Thoracic aorta (tissue), 2 donors: ENCODE measurements around the gene CREB3. TPM values are rescaled to one million over a fixed set of nuclear protein-coding genes. Genes with fewer than 3 reads are reported as not detected.

Experiments used
- ATAC-seq: fragments of 150-250 bp; one replicate; pipeline ENCODE4 v1.8.0; 2017; ENCODE audit warnings: low read depth; ENCODE audit not compliant: insufficient number of reproducible peaks, low FRiP score
- DNase-seq: peaks from one replicate; pipeline ENCODE4 v3.0.0-alpha.2; 2020; ENCODE audit warnings: low spot score
- H3K27ac ChIP-seq, 2 donors: fragments of 200-600 bp; sonication (generic); 1 replicate in 1 of 2; 2 replicates in 1 of 2; pipeline ENCODE4 v1.5.1; 2016; ENCODE audit warnings: mild to moderate bottlenecking in 2 of 2, moderate library complexity in 2 of 2
- H3K27me3 ChIP-seq: fragments of 200-600 bp; sonication (generic); replicated peaks from 2 replicates; pipeline ENCODE4 v1.6.0; 2016; ENCODE audit warnings: mild to moderate bottlenecking; ENCODE audit not compliant: insufficient read depth
- H3K36me3 ChIP-seq: fragments of 200-600 bp; sonication (generic); one replicate; pipeline ENCODE4 v1.5.1; 2016
- H3K4me1 ChIP-seq, 2 donors: fragments of 200-600 bp; sonication (generic); 1 replicate in 1 of 2; 2 replicates in 1 of 2; pipeline versions ENCODE4 v1.5.1 to v1.6.0; 2016; ENCODE audit warnings: low read depth in 2 of 2, mild to moderate bottlenecking in 1 of 2; ENCODE audit not compliant: control insufficient read depth in 1 of 2
- H3K4me3 ChIP-seq: fragments of 200-600 bp; sonication (generic); 2 replicates; pipeline ENCODE4 v1.5.1; 2016; ENCODE audit warnings: mild to moderate bottlenecking
- H3K9me3 ChIP-seq: fragments of 200-600 bp; sonication (generic); 2 replicates; pipeline ENCODE4 v1.5.1; 2016
- total RNA-seq, 2 donors: library from RNA; depleted of rRNA; stranded (reverse); fragments of >200 nt; gene quantifications; one replicate each; pipeline versions ENCODE4 v1.1.0 to v1.2.3, GENCODE V29; 2016
- TF ChIP-seq, protein P1 (sequence below): fragments of 200-600 bp; sonication (generic); IDR thresholded peaks from one replicate; pipeline ENCODE4 v1.5.1; 2019; ENCODE audit warnings: antibody characterized with exemption

CREB3 gene
- total RNA-seq, 2 donors from 2014 or later, result 46.0 to 62.4 TPM

DNA sequence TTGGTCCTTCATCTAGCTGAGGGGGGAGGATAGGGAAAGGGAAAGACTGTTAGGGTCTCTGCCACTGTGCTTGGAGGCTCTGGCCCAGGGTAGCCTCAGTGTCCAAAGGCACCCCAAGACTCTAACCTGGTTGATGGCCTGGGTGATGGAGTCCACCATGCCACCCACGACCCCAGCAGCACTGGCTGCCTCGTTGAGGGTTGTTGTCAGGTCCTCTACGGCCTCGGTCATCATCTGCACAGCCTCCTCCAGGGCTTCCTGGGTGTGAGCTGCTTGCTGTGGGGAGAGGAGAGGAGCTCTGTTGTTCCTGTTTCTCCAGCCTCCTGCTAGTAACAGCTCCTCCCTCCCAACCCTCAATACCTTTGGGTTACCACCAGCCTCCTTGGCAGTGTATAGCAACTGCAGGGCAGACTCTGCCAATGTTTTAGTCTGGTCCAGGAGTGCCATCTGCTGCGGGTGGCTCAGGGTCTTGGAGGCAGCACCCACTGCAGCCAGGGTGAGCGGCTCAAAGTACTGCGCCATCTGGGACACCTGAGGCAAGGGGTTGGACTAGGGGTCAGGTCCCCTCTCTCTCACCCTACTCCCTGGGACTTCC lies 26.5 kb upstream of the CREB3 start:
- Histone ChIP-seq H3K36me3 (peaks cover 92% of the 10 kb centered on the region), H3K27ac (peak overlapping the region in 1 of 2 donors; percentile 34), H3K4me1 (no peaks in the 10 kb centered on the region)

DNA sequence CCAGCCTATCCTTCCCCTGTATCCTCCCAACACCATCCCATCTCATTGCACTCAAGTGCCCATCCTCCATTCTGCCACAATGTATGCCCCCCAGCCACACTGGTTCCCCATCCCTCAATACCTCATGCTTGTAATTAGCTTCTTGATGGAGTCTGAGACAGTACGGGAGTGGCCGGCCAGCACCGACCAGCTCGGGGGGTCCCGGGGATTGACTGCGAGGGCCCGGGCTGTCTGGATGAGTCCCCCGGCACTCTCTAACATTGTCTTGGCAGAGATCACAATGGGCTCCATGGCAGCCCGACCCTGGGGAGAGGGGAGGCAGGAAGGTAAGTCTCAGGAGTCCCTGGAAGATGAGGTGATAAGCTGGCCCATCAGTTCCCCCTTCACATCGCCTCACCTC lies 25.5 kb upstream of the CREB3 start:
- H3K4me3 ChIP-seq, result no peak overlapping the region
- ATAC-seq (no peak), DNase-seq (no peak)
- peak overlapping the region; percentile 34 to 42 for H3K27ac ChIP-seq
- H3K36me3 ChIP-seq, result peaks cover 92% of the 10 kb centered on the region
- no peaks in the 10 kb centered on the region for H3K27me3 ChIP-seq
- H3K4me1 ChIP-seq, result no peaks in the 10 kb centered on the region
- no peaks in the 10 kb centered on the region for H3K9me3 ChIP-seq
- TF ChIP-seq, protein P1, sequence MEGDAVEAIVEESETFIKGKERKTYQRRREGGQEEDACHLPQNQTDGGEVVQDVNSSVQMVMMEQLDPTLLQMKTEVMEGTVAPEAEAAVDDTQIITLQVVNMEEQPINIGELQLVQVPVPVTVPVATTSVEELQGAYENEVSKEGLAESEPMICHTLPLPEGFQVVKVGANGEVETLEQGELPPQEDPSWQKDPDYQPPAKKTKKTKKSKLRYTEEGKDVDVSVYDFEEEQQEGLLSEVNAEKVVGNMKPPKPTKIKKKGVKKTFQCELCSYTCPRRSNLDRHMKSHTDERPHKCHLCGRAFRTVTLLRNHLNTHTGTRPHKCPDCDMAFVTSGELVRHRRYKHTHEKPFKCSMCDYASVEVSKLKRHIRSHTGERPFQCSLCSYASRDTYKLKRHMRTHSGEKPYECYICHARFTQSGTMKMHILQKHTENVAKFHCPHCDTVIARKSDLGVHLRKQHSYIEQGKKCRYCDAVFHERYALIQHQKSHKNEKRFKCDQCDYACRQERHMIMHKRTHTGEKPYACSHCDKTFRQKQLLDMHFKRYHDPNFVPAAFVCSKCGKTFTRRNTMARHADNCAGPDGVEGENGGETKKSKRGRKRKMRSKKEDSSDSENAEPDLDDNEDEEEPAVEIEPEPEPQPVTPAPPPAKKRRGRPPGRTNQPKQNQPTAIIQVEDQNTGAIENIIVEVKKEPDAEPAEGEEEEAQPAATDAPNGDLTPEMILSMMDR, result no peak

More for the DNA sequence above, 26.5 kb upstream of the CREB3 start:
- TF ChIP-seq, protein P1, result no peak
- H3K27me3 ChIP-seq, result no peaks in the 10 kb centered on the region
- no peak overlapping the region for H3K4me3 ChIP-seq
- ATAC-seq, result no peak
- no peaks in the 10 kb centered on the region for H3K9me3 ChIP-seq
- no peak for DNase-seq

DNA sequence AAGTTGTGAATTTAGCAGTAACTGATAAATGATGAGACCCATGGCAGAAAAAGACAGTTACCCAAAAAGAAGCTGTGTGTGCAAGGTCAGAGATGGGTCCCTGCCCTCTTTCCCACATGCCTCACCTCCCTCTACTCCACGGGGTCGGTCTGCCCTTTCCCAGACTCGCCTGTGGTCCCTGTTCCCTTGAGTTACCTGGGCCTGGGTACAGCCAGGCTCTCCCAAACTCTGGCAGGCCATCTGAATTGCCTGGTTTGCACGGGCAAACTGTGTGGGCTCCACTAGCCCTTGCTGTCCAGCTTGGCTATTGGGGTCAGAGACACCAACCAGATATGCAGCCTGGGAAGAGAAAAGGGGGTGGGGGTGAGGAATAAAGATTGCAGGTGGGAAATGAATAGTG lies 24.3 kb upstream of the CREB3 start:
- Histone ChIP-seq H3K36me3 (peaks cover 92% of the 10 kb centered on the region), H3K9me3 (no peaks in the 10 kb centered on the region), H3K4me3 (no peak overlapping the region), H3K4me1 (no peaks in the 10 kb centered on the region), H3K27me3 (no peaks in the 10 kb centered on the region), H3K27ac (peak overlapping the region; percentile 34 to 42)
- DNase-seq (no peak), ATAC-seq (no peak)
- TF ChIP-seq, protein P1, result no peak

DNA sequence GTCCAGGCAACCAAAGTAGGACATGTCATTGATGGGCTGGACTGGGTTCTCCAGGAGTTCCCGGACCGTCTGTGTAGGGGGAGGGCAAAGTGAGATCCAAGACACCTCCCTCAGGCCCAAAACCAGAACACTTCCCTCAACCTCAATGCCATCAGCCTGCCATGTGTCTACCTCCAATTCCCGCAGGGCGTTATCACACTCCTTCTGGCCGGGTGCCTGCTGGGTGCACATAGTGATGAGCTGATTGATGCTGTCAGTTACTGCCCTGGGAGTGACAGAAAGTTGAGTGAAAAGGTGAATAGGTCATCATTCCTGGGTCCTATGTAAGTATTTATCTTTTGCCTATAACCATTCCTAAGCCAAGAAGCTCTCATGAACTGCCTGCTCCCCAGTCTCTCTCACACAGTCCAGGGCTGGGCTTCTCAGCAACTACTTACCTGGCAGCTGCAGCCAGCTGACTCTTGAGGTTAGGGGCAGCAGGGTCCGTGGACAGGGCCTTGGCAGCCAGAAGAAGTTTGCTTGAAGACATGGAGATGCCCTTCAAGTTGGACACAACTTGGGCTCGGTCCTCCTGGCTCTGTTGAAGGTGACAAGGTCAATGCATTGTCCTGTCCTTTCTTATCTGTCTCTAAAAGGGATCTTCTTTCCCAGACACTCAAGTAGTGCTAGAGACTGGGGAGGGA lies 21.5 kb upstream of the CREB3 start:
- TF ChIP-seq, protein P1, result no peak
- peak overlapping the region; percentile 10 to 19 for H3K27ac ChIP-seq
- no peaks in the 10 kb centered on the region for H3K9me3 ChIP-seq
- no peaks in the 10 kb centered on the region for H3K27me3 ChIP-seq
- H3K4me1 ChIP-seq, result peaks cover 0 to 2% of the 10 kb centered on the region in 2 donors
- DNase-seq (no peak), ATAC-seq (no peak)
- no peak overlapping the region for H3K4me3 ChIP-seq
- H3K36me3 ChIP-seq, result peaks cover 91% of the 10 kb centered on the region

DNA sequence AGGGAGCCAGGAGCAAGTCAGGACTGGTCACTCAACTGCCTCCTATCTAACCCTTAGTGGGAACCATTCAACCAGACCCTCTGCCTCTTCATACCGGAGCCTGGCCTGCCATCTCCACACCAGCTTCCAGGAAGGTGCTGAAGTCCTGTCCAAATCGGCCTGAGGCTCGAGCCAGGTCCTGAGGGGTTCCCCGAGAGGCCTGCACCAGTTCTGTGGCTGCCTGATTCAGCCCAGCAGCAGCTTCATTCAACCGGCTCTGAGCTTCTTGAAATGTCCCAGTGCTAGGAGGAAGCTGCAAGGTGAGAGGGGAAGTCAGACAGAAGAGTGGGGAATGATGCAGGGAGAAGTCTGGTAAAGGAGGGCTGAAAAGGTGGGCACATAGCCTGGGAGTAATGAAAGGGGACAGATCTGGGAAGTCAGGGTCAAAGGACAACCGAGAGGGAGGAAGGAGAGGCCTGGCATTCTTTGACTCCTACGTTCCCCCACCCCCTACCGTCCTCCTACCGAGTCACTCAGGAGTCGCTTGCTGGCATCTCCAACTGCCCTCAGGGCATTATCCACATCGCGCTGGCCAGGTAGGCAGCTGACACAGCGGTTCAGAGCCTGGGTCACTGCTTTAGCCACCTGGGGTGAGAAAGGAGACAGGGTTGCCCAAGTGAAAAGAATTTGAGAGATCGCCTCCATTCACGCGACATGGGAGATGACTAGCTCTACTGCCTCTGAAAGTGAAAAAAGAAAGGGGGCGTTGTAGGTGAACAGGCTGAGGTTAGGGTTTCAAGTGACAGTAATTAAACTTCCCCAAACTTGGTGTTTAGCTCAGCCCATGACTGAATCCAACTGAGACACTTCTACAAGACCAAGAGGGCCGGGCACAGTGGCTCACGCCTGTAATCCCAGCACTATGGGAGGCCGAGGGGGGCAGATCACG lies 20.7 kb upstream of the CREB3 start:
- ATAC-seq (no peak), DNase-seq (no peak)
- Histone ChIP-seq H3K4me3 (no peak overlapping the region), H3K27ac (peak overlapping the region; percentile 37 to 51), H3K4me1 (peaks cover 0 to 10% of the 10 kb centered on the region in 2 donors), H3K9me3 (no peaks in the 10 kb centered on the region), H3K36me3 (peaks cover 88% of the 10 kb centered on the region), H3K27me3 (no peaks in the 10 kb centered on the region)
- TF ChIP-seq, protein P1, result no peak
